ENCODE measurements around the gene CMBL. TPM values are rescaled to one million over a fixed set of nuclear protein-coding genes. Genes with fewer than 3 reads are reported as not detected.

CMBL gene
- polyA plus RNA-seq, 1 experiment = 43.0 TPM

Small RNA genes lying within 50 kb of the gene (small RNA-seq; reads per million reads assigned to genes)
- gene RF00019 (ENCODE audit: insufficient read length, low read depth) = not detected

Other genes starting within 250 kb of the CMBL start
- gene ATPSCKMT, start 58.0 kb downstream of the CMBL start, polyA plus RNA-seq (2011; rRNA removed) = 31.3 and 31.9 TPM in 2 replicates
- gene CCT5, start 57.6 kb downstream of the CMBL start, polyA plus RNA-seq (2011; rRNA removed) = 344 and 390 TPM in 2 replicates
- gene MARCHF6, start 45.8 kb upstream of the CMBL start, polyA plus RNA-seq (2011; rRNA removed) = 102 and 136 TPM in 2 replicates
- 0.24 and 0.29 TPM in 2 replicates for gene ROPN1L, start 134.0 kb upstream of the CMBL start, polyA plus RNA-seq (2011; rRNA removed)

All from AG04450 (cell line).